WTC11 (cell line): Measurements from ENCODE around the gene CGN. TPM values are rescaled to one million over a fixed set of nuclear protein-coding genes. Genes with fewer than 3 reads are reported as not detected.

Experiments used
- ATAC-seq: fragments of 200-7000 bp; cut with Tn5 transposase; 2 replicates; pipeline ENCODE4 v1.10.0; 2021; ENCODE audit warnings: mild to moderate bottlenecking, moderate library complexity
- CTCF ChIA-PET: fragments of 300-600 bp; sonication (Branson Sonifier 250); formaldehyde crosslinking; loops from one replicate; lab custom pipeline; 2021; ENCODE audit warnings: antibody characterized with exemption; lab: Charles Lee
- POLR2A ChIA-PET: fragments of 350-600 bp; sonication (Branson Sonifier 250); formaldehyde crosslinking; loops from one replicate; lab custom pipeline; 2021; ENCODE audit warnings: antibody characterized with exemption; lab: Charles Lee
- DNase-seq: peaks from one replicate; pipeline ENCODE4 v3.0.0; 2021; ENCODE audit warnings: low spot score
- H3K27ac Mint-ChIP-seq: 2 replicates; pipeline ENCODE4 v1.8.0; 2021; ENCODE audit warnings: mixed read lengths
- H3K27me3 Mint-ChIP-seq: 2 replicates; pipeline ENCODE4 v1.8.0; 2021; ENCODE audit warnings: low read depth, mild to moderate bottlenecking, moderate library complexity, mixed read lengths
- H3K36me3 Mint-ChIP-seq: 2 replicates; pipeline ENCODE4 v1.8.0; 2021; ENCODE audit warnings: mixed read lengths
- H3K4me1 Mint-ChIP-seq: 2 replicates; pipeline ENCODE4 v1.8.0; 2022; ENCODE audit warnings: mixed read lengths
- H3K4me3 Mint-ChIP-seq: 2 replicates; pipeline ENCODE4 v1.8.0; 2021; ENCODE audit warnings: mild to moderate bottlenecking, moderate library complexity, mixed read lengths
- H3K9me3 Mint-ChIP-seq: 2 replicates; pipeline ENCODE4 v1.8.0; 2021; ENCODE audit warnings: mixed read lengths
- CBFB ChIP-seq: sonication (generic); formaldehyde crosslinking; IDR thresholded peaks from 2 replicates; pipeline ENCODE4 v1.8.1; 2022; ENCODE audit warnings: mild to moderate bottlenecking, low read depth, missing genetic modification reagents
- CDX4 ChIP-seq: fragments of 250-450 bp; sonication (Bioruptor Pico); IDR thresholded peaks from 2 replicates; pipeline ENCODE4 v1.9.0; 2021; ENCODE audit warnings: moderate library complexity, mild to moderate bottlenecking, inconsistent platforms, borderline replicate concordance
- E2F4 ChIP-seq: sonication (generic); formaldehyde crosslinking; IDR thresholded peaks from 2 replicates; pipeline ENCODE4 v1.8.1; 2022; ENCODE audit warnings: low read depth, mild to moderate bottlenecking, moderate library complexity, missing genetic modification reagents, borderline replicate concordance
- FOXK1 ChIP-seq: sonication (generic); formaldehyde crosslinking; IDR thresholded peaks from 2 replicates; pipeline ENCODE4 v1.8.0; 2022; ENCODE audit warnings: mild to moderate bottlenecking, moderate library complexity, missing genetic modification reagents
- HMGA2 ChIP-seq: fragments of 250-450 bp; sonication (Bioruptor Pico); IDR thresholded peaks from 2 replicates; pipeline ENCODE4 v1.4.0; 2021; ENCODE audit warnings: mild to moderate bottlenecking, moderate library complexity
- MAX ChIP-seq: sonication (generic); formaldehyde crosslinking; IDR thresholded peaks from 2 replicates; pipeline ENCODE4 v1.8.0; 2022; ENCODE audit warnings: mild to moderate bottlenecking, missing genetic modification reagents
- MXD4 ChIP-seq: fragments of 250-450 bp; sonication (Bioruptor Pico); IDR thresholded peaks from 2 replicates; pipeline ENCODE4 v1.8.0; 2021; ENCODE audit warnings: mild to moderate bottlenecking, moderate library complexity, borderline replicate concordance
- NFYB ChIP-seq: sonication (generic); formaldehyde crosslinking; conservative IDR thresholded peaks from 2 replicates; pipeline ENCODE4 v1.8.0; 2022; ENCODE audit warnings: low read depth, missing genetic modification reagents
- RORB ChIP-seq: fragments of 250-450 bp; sonication (Bioruptor Pico); IDR thresholded peaks from 2 replicates; pipeline ENCODE4 v1.9.0; 2021; ENCODE audit warnings: mild to moderate bottlenecking
- SMAD3 ChIP-seq: sonication (generic); formaldehyde crosslinking; IDR thresholded peaks from 2 replicates; pipeline ENCODE4 v1.8.0; 2022; ENCODE audit warnings: missing genetic modification reagents, mild to moderate bottlenecking, borderline replicate concordance
- TP53 ChIP-seq: sonication (generic); formaldehyde crosslinking; IDR thresholded peaks from 2 replicates; pipeline ENCODE4 v1.8.1; 2023; ENCODE audit warnings: mild to moderate bottlenecking, missing genetic modification reagents
- ZNF232 ChIP-seq: sonication (generic); formaldehyde crosslinking; IDR thresholded peaks from 2 replicates; pipeline ENCODE4 v1.8.0; 2022; ENCODE audit warnings: mild to moderate bottlenecking, missing genetic modification reagents
- ZNF263 ChIP-seq: sonication (generic); formaldehyde crosslinking; IDR thresholded peaks from 2 replicates; pipeline ENCODE4 v1.8.1; 2022; ENCODE audit warnings: low read depth, mild to moderate bottlenecking, moderate library complexity, missing genetic modification reagents
- ZNF317 ChIP-seq: sonication (generic); formaldehyde crosslinking; IDR thresholded peaks from 2 replicates; pipeline ENCODE4 v1.8.1; 2023; ENCODE audit warnings: low read depth, mild to moderate bottlenecking, moderate library complexity, missing genetic modification reagents, borderline replicate concordance
- total RNA-seq: library from RNA; stranded (reverse); gene quantifications from 3 replicates; pipeline ENCODE4 v1.2.3, GENCODE V29; 2021
- TF ChIP-seq, protein P1 (sequence below): fragments of 250-450 bp; sonication (Bioruptor Pico); conservative IDR thresholded peaks from 2 replicates; pipeline ENCODE4 v1.9.0; 2021; ENCODE audit warnings: mild to moderate bottlenecking
- TF ChIP-seq, protein P2 (sequence below): sonication (generic); formaldehyde crosslinking; IDR thresholded peaks from 2 replicates; pipeline ENCODE4 v1.8.0; 2023; ENCODE audit warnings: missing genetic modification reagents
- TF ChIP-seq, protein P3 (sequence below): fragments of 250-450 bp; sonication (Bioruptor Pico); IDR thresholded peaks from 2 replicates; pipeline ENCODE4 v1.9.0; 2021; ENCODE audit warnings: mild to moderate bottlenecking

CGN gene
- total RNA-seq, 1 experiment from 2014 or later, result 68.7 TPM

DNA sequence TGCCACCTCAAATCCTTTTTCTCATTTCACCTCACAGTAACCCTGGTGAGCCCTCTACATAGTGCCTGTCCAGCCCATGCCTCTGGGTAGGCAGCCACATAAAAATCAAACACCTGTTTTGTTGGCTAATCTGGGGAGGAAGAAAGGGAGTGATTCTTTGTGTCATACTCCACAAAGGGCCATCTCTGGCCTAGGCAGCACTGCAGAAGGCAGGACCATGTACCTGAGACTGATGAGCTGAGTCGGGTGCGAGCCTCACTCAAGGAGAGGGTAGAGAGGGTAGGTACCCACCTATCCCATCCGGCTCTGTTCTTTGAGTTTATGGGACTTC, 36.7 kb downstream of the CGN start (continued):
- TF ChIP-seq HMGA2 (CRISPR knock-in tag), result no peak
- TF ChIP-seq, protein P1, sequence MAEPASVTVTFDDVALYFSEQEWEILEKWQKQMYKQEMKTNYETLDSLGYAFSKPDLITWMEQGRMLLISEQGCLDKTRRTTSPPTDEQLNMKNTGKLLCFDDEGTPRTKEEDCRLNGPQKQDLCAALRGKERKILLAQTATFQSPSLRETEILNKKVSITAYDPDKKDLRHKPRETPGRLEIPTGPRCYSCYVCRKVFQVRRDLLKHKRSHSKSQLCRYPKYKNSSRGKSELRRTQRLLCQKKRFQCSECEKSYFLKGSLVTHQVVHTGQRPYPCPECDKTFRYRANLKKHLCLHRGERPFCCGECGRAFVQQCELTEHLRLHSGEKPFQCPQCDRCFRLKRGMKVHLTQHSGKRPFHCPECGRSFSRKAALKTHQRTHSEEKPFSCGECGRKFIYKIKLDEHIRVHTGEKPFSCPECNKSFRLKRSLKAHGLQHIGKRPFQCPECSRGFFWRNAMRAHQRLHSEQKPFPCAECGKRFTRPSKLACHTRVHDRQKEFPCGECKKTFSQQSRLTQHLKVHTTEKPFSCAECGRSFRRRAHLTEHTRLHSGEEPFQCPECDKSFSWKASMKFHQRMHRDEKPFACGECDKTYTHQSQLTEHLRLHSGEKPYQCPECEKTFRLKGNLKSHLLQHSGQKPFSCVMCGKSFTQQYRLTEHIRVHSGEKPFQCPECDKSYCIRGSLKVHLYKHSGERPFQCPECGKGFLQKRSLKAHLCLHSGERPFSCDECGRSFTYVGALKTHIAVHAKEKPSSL (CRISPR knock-in tag), result no peak
- TF ChIP-seq MAX (CRISPR knock-in tag), result no peak
- no peak for TF ChIP-seq CDX4 (CRISPR knock-in tag)
- TF ChIP-seq CBFB (CRISPR knock-in tag), result no peak

DNA sequence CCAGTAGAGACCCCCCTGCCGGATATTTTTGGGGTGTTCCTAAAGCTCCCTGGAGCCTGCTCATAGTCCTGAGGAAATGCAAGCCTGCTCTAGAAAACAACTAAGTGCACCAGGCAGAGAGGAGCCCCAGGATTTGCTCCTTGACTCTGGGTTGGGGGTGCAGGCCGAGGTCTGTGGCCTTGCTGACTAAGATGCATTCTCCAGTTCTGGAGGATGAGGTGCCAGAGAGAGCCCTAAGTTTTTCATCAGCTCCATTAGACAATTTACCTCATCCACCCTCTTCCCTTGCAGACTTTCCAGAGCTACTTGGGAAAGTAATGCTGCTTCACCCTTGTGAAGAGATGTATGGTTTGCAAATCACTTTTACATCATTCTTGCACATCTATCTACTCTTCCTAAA, 38.0 kb downstream of the CGN start:
- no peak overlapping the region for H3K27ac Mint-ChIP-seq
- peaks cover 18% of the 10 kb centered on the region for H3K4me1 Mint-ChIP-seq
- no peak overlapping the region for H3K4me3 Mint-ChIP-seq
- ATAC-seq (no peak), DNase-seq (no peak)
- no peaks in the 10 kb centered on the region for H3K27me3 Mint-ChIP-seq
- no peaks in the 10 kb centered on the region for H3K9me3 Mint-ChIP-seq
- TF ChIP-seq RORB (CRISPR knock-in tag) (no peak), NFYB (CRISPR knock-in tag) (no peak), ZNF232 (CRISPR knock-in tag) (no peak), MAX (CRISPR knock-in tag) (no peak)
- TF ChIP-seq, protein P2, sequence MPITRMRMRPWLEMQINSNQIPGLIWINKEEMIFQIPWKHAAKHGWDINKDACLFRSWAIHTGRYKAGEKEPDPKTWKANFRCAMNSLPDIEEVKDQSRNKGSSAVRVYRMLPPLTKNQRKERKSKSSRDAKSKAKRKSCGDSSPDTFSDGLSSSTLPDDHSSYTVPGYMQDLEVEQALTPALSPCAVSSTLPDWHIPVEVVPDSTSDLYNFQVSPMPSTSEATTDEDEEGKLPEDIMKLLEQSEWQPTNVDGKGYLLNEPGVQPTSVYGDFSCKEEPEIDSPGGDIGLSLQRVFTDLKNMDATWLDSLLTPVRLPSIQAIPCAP, result no peak
- CTCF ChIA-PET, result interaction anchor here (1.1 kb wide), 1 partner anchor 9 kb away, joined by 5 read pairs; the partner anchor contains the start of gene TUFT1
- POLR2A ChIA-PET, result interaction anchor here (1.7 kb wide), 1 partner anchor 10 kb away, joined by 8 read pairs; the partner anchor contains the start of gene TUFT1
- no peaks in the 10 kb centered on the region for H3K36me3 Mint-ChIP-seq

GRCh38 chr1:151553659-151554058, 42.5 kb downstream of the CGN start:
- Mint-ChIP-seq H3K4me3 (no peak overlapping the region), H3K27me3 (no peaks in the 10 kb centered on the region), H3K36me3 (no peaks in the 10 kb centered on the region), H3K9me3 (no peaks in the 10 kb centered on the region), H3K27ac (no peak overlapping the region), H3K4me1 (0 out of 2 replicates have a peak, but pooled peaks cover 2% of the 10 kb centered on the region)
- DNase-seq (no peak), ATAC-seq (no peak)
- ChIA-PET POLR2A (no interaction called here), CTCF (no interaction called here)
- no peak for TF ChIP-seq CBFB (CRISPR knock-in tag)
- TF ChIP-seq, protein P3, sequence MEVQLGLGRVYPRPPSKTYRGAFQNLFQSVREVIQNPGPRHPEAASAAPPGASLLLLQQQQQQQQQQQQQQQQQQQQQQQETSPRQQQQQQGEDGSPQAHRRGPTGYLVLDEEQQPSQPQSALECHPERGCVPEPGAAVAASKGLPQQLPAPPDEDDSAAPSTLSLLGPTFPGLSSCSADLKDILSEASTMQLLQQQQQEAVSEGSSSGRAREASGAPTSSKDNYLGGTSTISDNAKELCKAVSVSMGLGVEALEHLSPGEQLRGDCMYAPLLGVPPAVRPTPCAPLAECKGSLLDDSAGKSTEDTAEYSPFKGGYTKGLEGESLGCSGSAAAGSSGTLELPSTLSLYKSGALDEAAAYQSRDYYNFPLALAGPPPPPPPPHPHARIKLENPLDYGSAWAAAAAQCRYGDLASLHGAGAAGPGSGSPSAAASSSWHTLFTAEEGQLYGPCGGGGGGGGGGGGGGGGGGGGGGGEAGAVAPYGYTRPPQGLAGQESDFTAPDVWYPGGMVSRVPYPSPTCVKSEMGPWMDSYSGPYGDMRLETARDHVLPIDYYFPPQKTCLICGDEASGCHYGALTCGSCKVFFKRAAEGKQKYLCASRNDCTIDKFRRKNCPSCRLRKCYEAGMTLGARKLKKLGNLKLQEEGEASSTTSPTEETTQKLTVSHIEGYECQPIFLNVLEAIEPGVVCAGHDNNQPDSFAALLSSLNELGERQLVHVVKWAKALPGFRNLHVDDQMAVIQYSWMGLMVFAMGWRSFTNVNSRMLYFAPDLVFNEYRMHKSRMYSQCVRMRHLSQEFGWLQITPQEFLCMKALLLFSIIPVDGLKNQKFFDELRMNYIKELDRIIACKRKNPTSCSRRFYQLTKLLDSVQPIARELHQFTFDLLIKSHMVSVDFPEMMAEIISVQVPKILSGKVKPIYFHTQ (CRISPR knock-in tag), result no peak

- Mint-ChIP-seq H3K4me1 (0 out of 2 replicates have a peak, but pooled peaks cover 1% of the 10 kb centered on the region), H3K27ac (no peak overlapping the region), H3K9me3 (no peaks in the 10 kb centered on the region), H3K27me3 (no peaks in the 10 kb centered on the region), H3K4me3 (no peak overlapping the region), H3K36me3 (no peaks in the 10 kb centered on the region)
- DNase-seq (no peak), ATAC-seq (no peak)
- ChIA-PET CTCF (no interaction called here), POLR2A (no interaction called here)
- no peak for TF ChIP-seq MAX (CRISPR knock-in tag)
- no peak for TF ChIP-seq MXD4 (CRISPR knock-in tag)
- TF ChIP-seq ZNF263, result no peak
- TF ChIP-seq SMAD3, result no peak
- TF ChIP-seq ZNF317, result no peak
- no peak for TF ChIP-seq TP53 (CRISPR knock-in tag)
- TF ChIP-seq E2F4 (CRISPR knock-in tag), result no peak
- no peak for TF ChIP-seq FOXK1 (CRISPR knock-in tag)
Measured at GRCh38 chr1:151556052-151556451, 44.9 kb downstream of the CGN start.
